ENCODE results near the gene FOSL1. TPM values are rescaled to one million over a fixed set of nuclear protein-coding genes. Genes with fewer than 3 reads are reported as not detected.

Gene FOSL1
- total and polyA plus RNA-seq, 5 experiments from 2014 or later = 0.17 to 0.22 TPM; not detected in 3

DNA sequence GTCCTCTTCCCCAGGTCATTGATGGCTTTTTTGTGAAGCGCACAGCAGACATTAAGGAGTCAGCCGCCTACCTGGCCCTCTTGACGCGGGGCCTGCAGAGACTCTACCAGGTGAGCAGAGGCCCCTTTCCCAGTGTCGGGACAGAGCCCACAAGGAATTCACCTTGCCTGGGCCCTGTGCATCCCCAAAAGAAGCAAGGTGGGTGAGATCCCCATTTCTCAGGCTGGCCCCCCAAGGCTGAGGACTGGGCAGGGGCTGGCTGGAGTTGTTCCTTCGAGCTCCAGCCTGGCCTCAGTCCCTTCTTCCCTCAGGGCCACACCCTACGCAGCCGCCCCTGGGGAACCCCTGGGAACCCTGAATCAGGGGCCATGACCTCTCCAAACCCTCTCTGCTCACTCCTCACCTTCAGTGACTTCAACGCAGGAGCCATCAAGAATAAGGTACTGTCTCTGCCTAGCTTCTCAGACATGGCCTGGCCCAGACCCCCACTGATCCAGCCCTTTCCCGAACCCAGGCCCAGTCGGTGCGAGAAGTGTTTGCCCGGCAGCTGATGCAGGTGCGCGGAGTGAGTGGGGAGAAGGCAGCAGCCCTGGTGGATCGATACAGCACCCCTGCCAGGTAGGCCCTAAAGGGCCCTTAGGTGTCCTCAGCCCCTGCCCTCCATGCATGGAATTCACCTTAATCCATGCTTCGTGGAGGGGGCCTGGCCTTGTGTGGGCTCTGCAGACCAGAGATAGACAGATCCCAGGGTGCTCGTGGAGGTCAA, 35.3 kb downstream of the FOSL1 start:
- H3K36me3 Mint-ChIP-seq = peaks cover 0 to 49% (median 2%) of the 10 kb centered on the region in 3 donors
- no peak for ATAC-seq
- H3K27ac Mint-ChIP-seq = peak overlapping the region in 1 of 10 donors; percentile 81
- DNase-seq = no peak
- no peaks in the 10 kb centered on the region for H3K27me3 Mint-ChIP-seq
- H3K9me3 Mint-ChIP-seq = no peaks in the 10 kb centered on the region
- H3K4me3 Mint-ChIP-seq = no peak overlapping the region
- peaks cover 18 to 40% (median 28%) of the 10 kb centered on the region in 4 donors for H3K4me1 Mint-ChIP-seq
- POLR2A ChIA-PET = interaction anchor here (1.4 to 12.6 kb wide), 2 partner anchors 21 to 367 kb away, joined by 4 to 405 read pairs; partner anchors contain the start of genes CCDC85B, CTSW and FIBP

DNA sequence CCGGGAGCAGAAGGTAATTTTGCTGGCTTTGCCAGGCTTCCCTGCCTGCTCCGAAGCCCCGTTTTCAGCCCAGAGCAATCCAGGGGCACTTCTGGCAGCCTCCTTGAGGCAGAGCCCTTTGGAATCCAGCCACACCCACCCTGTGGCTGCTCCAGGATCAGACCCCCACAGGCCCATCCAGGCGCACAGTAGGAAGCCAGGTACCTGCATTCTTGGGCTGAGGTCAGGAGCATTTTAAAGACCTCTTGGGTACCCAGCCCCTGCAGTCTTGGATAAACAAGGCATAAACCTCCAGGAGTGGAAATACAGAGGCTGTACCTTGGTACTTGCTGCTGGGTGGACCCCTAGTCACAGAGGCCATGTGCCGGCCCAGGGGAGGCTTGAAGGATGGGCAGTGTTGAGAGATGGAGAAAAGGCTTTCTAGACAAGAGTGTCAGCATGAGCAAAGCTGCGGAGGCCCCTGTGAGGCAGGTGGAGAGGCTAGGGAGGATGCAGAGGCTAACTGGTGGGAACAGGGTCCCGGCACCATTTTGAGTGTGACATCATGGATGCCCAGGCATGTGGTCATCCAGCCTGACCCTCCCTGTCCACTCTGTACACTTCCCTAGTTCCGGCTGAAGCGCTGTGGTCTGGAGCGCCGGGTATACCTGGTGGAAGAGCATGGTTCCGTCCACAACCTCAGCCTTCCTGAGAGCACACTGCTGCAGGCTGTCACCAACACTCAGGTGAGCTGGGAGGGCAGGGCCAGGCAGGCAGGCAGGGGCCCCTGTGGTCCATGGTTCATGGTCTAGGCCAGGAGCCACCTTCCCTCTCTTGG, 36.1 kb downstream of the FOSL1 start:
- H3K27ac Mint-ChIP-seq = peak overlapping the region in 2 of 10 donors; percentile 57 to 67
- no peaks in the 10 kb centered on the region for H3K27me3 Mint-ChIP-seq
- POLR2A ChIA-PET = interaction anchor here (1.4 to 12.6 kb wide), 3 partner anchors 7 to 367 kb away, joined by 4 to 405 read pairs (median 187); partner anchors contain the start of genes CCDC85B, CTSW, EFEMP2 and FIBP
- DNase-seq = no peak
- ATAC-seq = no peak
- H3K36me3 Mint-ChIP-seq = peaks cover 0 to 49% (median 2%) of the 10 kb centered on the region in 3 donors
- H3K4me3 Mint-ChIP-seq = no peak overlapping the region
- no peaks in the 10 kb centered on the region for H3K9me3 Mint-ChIP-seq
- H3K4me1 Mint-ChIP-seq = peaks cover 19 to 38% (median 27%) of the 10 kb centered on the region in 4 donors

DNA sequence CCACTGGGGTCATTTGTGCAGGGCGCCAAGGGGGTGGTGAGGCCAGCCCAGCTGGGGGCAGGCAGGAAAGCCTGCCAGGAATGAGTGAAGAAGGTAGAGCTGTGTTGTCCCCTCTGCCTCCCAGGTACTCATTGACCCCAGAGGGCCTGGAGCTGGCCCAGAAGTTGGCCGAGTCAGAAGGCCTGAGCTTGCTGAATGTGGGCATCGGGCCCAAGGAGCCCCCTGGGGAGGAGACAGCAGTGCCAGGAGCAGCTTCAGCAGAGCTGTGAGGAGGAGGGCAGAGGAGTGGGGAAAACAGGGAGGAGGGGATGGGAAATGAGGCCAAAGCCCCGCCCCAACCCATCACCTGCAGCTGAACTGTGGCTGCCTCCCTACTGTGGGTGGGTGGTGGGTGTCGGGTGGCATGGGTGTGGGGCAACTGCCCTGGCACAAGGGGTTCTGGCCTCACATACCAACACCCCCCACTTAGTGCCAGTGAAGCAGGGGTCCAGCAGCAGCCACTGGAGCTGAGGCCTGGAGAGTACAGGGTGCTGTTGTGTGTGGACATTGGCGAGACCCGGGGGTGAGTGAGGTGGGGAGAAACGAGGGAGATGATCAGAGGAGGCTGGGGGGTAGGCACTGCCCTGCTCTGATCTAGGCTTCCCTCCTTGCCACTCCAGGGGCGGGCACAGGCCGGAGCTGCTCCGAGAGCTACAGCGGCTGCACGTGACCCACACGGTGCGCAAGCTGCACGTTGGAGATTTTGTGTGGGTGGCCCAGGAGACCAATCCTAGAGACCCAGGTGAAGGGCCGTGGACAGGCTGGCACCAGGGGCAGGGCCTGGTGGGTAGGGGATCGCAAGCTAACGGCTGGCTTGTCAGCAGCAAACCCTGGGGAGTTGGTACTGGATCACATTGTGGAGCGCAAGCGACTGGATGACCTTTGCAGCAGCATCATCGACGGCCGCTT, 37.0 kb downstream of the FOSL1 start:
- peak overlapping the region in 4 of 10 donors; percentile 25 to 55 (median 43) for H3K4me3 Mint-ChIP-seq

DNA sequence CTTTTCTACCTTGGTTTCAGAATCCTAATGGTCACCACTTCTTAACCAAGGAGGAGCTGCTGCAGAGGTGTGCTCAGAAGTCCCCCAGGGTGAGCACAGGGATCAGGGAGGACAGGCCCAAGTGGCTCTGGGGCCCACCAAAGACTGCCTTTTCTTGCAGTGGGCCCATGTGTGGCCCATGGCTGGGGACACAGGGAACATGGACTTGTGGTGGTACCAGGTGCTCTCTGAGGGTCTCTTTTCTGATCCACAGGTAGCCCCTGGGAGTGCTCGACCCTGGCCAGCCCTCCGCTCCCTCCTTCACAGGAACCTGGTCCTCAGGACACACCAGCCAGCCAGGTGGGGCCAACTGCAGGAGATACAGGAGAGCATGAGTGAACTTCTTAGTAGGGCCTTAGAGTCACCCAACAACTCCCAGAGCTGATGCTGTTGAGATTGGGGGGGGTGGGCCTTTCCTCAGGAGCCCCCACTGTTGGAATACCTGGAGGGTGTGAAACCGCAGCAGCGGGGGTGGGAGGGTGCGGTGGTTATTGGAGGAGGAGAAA, 37.9 kb downstream of the FOSL1 start:
- Mint-ChIP-seq H3K9me3 (no peaks in the 10 kb centered on the region), H3K27me3 (no peaks in the 10 kb centered on the region), H3K36me3 (peaks cover 0 to 47% (median 2%) of the 10 kb centered on the region in 3 donors), H3K4me1 (peaks cover 24 to 38% (median 30%) of the 10 kb centered on the region in 4 donors), H3K27ac (peak overlapping the region in 4 of 10 donors; percentile 27 to 76 (median 60)), H3K4me3 (peak overlapping the region in 8 of 10 donors; percentile 13 to 96 (median 50))
- ATAC-seq (no peak), DNase-seq (no peak)
- POLR2A ChIA-PET = interaction anchor here (7.6 to 12.6 kb wide), 2 partner anchors 9 to 24 kb away, joined by 187 to 405 read pairs; partner anchors contain the start of genes CCDC85B, CTSW, EFEMP2 and FIBP

More for the DNA sequence above, 37.0 kb downstream of the FOSL1 start:
- H3K9me3 Mint-ChIP-seq = no peaks in the 10 kb centered on the region
- peak in 1 of 10 donors; percentile 17 for DNase-seq
- no peaks in the 10 kb centered on the region for H3K27me3 Mint-ChIP-seq
- H3K36me3 Mint-ChIP-seq = peaks cover 0 to 49% (median 2%) of the 10 kb centered on the region in 3 donors
- H3K4me1 Mint-ChIP-seq = peaks cover 24 to 38% (median 35%) of the 10 kb centered on the region in 4 donors
- peak overlapping the region in 6 of 10 donors; percentile 3 to 76 (median 28) for H3K27ac Mint-ChIP-seq
- no peak for ATAC-seq
- POLR2A ChIA-PET = interaction anchor here (7.6 to 12.6 kb wide), 2 partner anchors 8 to 23 kb away, joined by 187 to 405 read pairs; partner anchors contain the start of genes CCDC85B, CTSW, EFEMP2 and FIBP

DNA sequence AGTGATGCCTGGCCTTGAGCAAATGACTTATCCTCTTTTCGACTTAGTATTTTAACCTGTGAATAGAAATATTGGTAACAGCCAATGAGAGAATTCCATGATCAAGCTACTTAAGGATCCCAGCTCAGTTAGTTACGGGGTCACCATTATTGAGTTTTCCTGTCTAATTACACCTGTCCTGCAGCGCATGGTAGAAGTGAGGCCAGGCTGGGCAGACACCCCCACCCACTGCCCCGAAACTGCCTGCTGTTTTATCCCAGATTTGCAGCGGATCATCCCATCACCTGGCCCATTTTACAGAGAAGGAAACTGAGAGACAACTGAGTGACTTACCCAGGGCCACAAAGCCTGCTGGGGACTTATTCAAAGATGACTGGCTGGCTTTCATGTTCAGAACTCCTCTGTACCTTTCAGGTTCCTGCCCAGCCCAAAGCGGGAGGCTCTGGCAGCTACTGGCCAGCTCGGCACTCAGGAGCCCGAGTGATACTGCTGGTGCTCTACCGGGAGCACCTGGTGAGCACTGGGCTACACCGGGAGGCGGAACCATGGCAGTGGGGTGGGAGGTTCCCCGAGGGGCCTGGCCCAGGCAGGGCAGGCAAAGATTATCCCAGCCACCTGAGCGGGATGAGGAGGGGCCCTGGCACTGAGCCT, 38.5 kb downstream of the FOSL1 start:
- peaks cover 26 to 36% (median 31%) of the 10 kb centered on the region in 4 donors for H3K4me1 Mint-ChIP-seq
- peak overlapping the region in 9 of 10 donors; percentile 19 to 99 (median 89) for H3K27ac Mint-ChIP-seq
- ATAC-seq (no peak), DNase-seq (peak in 1 of 10 donors; percentile 60)
- H3K9me3 Mint-ChIP-seq = no peaks in the 10 kb centered on the region
- POLR2A ChIA-PET = interaction anchor here (0.9 to 12.6 kb wide), 8 partner anchors 9 to 222 kb away, joined by 3 to 405 read pairs (median 10); partner anchors contain the start of genes CCDC85B, CTSW, EFEMP2 and FIBP
- H3K36me3 Mint-ChIP-seq = peaks cover 0 to 43% (median 4%) of the 10 kb centered on the region in 3 donors
- peak overlapping the region; percentile 86 to 99 (median 96) for H3K4me3 Mint-ChIP-seq
- H3K27me3 Mint-ChIP-seq = no peaks in the 10 kb centered on the region

DNA sequence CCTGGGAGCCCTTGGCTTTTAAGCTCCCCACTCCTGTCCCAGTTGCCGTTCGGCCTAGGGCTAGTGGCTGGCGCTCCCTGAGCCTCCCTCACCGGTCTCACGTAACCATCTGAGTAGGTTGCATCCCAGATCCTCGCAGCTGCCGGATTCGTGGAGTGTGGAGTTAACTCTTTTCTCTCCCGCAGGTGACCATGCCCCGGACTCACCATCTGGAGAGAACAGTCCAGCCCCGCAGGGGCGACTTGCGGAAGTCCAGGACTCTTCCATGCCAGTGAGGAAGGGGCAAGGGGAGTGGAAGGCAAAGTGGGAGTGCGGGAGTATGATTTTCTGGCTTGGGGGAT, 39.1 kb downstream of the FOSL1 start:
- DNase-seq (no peak), ATAC-seq (no peak)
- POLR2A ChIA-PET = interaction anchor here (0.7 to 12.6 kb wide), 13 partner anchors 10 to 247 kb away, joined by 3 to 405 read pairs (median 17); partner anchors contain the start of genes C11orf68, CCDC85B, CTSW and EFEMP2
- H3K27me3 Mint-ChIP-seq = no peaks in the 10 kb centered on the region
- peak overlapping the region; percentile 72 to 99 (median 87) for H3K27ac Mint-ChIP-seq
- H3K9me3 Mint-ChIP-seq = no peaks in the 10 kb centered on the region
- H3K36me3 Mint-ChIP-seq = peaks cover 0 to 46% (median 5%) of the 10 kb centered on the region in 3 donors
- peak overlapping the region; percentile 86 to 99 (median 96) for H3K4me3 Mint-ChIP-seq
- H3K4me1 Mint-ChIP-seq = peaks cover 30 to 42% (median 35%) of the 10 kb centered on the region in 4 donors

DNA sequence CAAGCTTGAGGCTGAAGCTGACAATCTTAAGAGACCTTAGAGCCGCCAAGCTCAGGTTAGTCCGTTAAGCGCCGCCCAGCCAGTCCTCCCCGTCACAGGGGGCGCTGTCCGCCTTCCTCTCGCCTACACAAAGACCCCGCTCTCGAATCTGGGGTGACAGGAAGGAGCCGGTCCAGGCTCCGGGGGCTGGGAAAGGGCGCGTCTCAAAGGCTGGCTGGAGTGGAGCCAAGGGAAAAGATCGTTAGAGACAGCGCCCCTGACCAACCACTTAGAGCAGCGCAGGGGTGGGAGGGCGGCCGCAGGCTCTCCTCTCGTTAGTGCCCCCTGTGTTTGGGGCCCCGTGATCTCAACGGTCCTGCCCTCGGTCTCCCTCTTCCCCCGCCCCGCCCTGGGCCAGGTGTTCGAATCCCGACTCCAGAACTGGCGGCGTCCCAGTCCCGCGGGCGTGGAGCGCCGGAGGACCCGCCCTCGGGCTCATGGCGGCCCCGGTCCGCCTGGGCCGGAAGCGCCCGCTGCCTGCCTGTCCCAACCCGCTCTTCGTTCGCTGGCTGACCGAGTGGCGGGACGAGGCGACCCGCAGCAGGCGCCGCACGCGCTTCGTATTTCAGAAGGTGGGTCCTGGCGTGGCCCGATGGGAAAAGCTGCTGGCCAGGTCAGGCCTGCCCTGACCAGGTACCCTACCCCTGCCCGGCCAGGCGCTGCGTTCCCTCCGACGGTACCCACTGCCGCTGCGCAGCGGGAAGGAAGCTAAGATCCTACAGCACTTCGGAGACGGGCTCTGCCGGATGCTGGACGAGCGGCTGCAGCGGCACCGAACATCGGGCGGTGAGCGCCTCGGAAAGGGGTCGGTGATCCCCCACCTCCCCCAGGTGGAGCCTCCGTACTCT, 39.7 kb downstream of the FOSL1 start, which contains the start of gene MUS81:
TSS of gene MUS81 (plus strand) at position 156 of the 887 bp plus-strand sequence. CDS start at position 477, 321 bp downstream.
- Mint-ChIP-seq H3K4me1 (peaks cover 30 to 45% (median 41%) of the 10 kb centered on the region in 4 donors), H3K27ac (peak within 1 kb of the TSS; percentile 93 to 99 (median 96)), H3K4me3 (peak within 1 kb of the TSS; percentile 91 to 99 (median 96)), H3K36me3 (peaks cover 0 to 48% (median 8%) of the 10 kb centered on the region in 3 donors), H3K27me3 (no peaks in the 10 kb centered on the region), H3K9me3 (no peaks in the 10 kb centered on the region)
- ATAC-seq = peak; percentile 41 to 50
- POLR2A ChIA-PET = interaction anchor here (0.6 to 12.6 kb wide), 43 partner anchors 11 to 1543 kb away, joined by 3 to 405 read pairs (median 7); partner anchors contain the start of genes BANF1, C11orf68, CCDC85B and CTSW
- peak; percentile 90 to 98 (median 95) for DNase-seq

DNA sequence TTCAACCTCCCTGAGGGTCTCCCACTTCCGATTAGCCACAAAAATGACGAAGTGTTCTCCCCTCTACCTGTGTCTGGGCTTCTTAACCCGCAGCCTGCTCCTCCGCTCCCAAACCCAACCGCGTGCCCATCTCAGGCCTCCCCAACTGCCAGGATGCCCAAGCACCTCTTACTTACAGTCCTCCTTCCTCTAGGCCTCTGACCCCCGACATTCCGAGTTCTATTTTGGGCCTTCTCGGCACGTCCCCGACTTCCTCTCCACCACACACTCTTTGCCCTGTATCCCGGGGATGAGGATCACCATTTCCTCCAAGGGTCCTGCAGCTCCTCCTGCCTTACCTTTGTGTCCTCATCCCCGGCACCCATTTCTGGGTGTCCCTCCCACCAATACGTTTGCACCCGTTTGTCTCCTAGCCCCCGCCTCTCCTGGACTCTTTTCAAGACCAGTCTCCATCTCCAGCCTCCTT, 40.3 kb downstream of the FOSL1 start:
- Mint-ChIP-seq H3K4me1 (peaks cover 28 to 50% (median 46%) of the 10 kb centered on the region in 4 donors), H3K9me3 (no peaks in the 10 kb centered on the region), H3K27me3 (no peaks in the 10 kb centered on the region), H3K27ac (peak overlapping the region; percentile 93 to 99 (median 96)), H3K36me3 (peaks cover 0 to 47% (median 8%) of the 10 kb centered on the region in 3 donors), H3K4me3 (peak overlapping the region; percentile 91 to 99 (median 96))
- ATAC-seq (peak; percentile 0 to 3), DNase-seq (peak in 1 of 10 donors; percentile 18)
- POLR2A ChIA-PET = interaction anchor here (0.6 to 12.6 kb wide), 44 partner anchors 8 to 1542 kb away, joined by 3 to 405 read pairs (median 7); partner anchors contain the start of genes BANF1, C11orf68, CCDC85B and CTSW

DNA sequence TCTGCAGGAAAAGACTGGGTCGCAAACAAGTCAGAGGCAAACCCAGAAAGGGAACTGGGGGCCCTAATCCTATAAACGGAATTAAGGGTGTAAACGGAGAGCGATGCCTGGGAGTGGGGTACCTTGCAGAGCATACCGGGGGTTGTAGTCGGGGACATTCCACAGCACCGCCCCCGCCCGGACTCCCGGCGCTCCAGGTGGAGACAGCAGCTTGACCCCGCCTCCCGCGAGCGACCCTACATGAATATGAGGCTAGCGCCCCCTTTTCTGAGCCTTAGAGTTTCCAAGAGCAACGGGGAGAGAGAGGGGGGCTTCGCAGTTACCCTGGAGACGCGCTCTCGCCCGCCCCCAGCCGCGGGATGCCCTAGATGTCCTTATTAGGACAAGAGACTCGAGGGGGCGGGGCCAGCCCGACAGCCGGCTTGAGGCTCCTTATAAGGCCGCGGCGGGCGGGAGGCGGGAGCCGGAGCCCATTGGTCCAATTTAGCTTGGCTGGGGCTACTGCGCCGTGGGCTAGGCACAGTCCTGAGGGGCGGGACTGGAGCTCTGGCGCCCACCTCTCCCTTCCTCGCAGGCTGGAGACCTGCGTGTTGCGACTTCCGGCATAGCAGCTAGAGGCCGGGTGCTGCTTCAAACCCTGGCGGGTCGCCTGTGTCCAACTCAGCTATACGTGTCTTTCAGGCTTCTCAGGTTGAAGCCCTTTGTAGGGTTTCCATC, 40.9 kb downstream of the FOSL1 start:
- Mint-ChIP-seq H3K4me3 (peak overlapping the region; percentile 91 to 99 (median 96)), H3K4me1 (peaks cover 33 to 56% (median 52%) of the 10 kb centered on the region in 4 donors), H3K27ac (peak overlapping the region; percentile 93 to 99 (median 96)), H3K9me3 (no peaks in the 10 kb centered on the region), H3K27me3 (no peaks in the 10 kb centered on the region), H3K36me3 (peaks cover 4 to 48% (median 11%) of the 10 kb centered on the region in 3 donors)
- POLR2A ChIA-PET = interaction anchor here (0.6 to 12.6 kb wide), 46 partner anchors 7 to 1542 kb away, joined by 3 to 405 read pairs (median 6); partner anchors contain the start of genes BANF1, C11orf68, CCDC85B and CTSW
- peak; percentile 64 to 65 for ATAC-seq
- DNase-seq = peak; percentile 89 to 100 (median 95)

Measured in naive thymus-derived CD8-positive, alpha-beta T cell (primary cell).